Inferior parietal cortex (tissue), 1 donor: Measurements from ENCODE around the gene GLUD2.
"Not testable (repeated sequence)": the region's sequence is repeated elsewhere in the genome, so short reads cannot be mapped to it uniquely, and the experiment has no call there.

Experiments
- DNase-seq: peaks from one replicate; pipeline ENCODE4 v3.0.0-alpha.2; 2016; ENCODE audit errors: extremely low spot score

The GLUD2 gene

GRCh38 chrX:121047441-121048419, at the start of gene GLUD2:
Gene GLUD2 (plus strand): TSS chrX:121047610. CDS start chrX:121047685, 75 bp downstream.
- peak; percentile 14 for DNase-seq

- DNase-seq = no peak
These were observed 48.0 kb upstream of the GLUD2 start for GRCh38 chrX:120999413-120999812.

GRCh38 chrX:121000589-121000988, 46.8 kb upstream of the GLUD2 start:
- no peak for DNase-seq

- DNase-seq = no peak
These were observed 38.5 kb upstream of the GLUD2 start for GRCh38 chrX:121008920-121009319.

- no peak for DNase-seq
These were observed 37.6 kb upstream of the GLUD2 start for GRCh38 chrX:121009764-121010163.

- no peak for DNase-seq
These were observed 37.2 kb upstream of the GLUD2 start for GRCh38 chrX:121010218-121010617.

GRCh38 chrX:121011254-121011653, 36.2 kb upstream of the GLUD2 start:
- no peak for DNase-seq

GRCh38 chrX:121013897-121014455, 33.4 kb upstream of the GLUD2 start:
- no peak for DNase-seq

- no peak for DNase-seq
These were observed 32.6 kb upstream of the GLUD2 start for GRCh38 chrX:121014826-121015225.

- DNase-seq = no peak
These were observed 19.0 kb upstream of the GLUD2 start for GRCh38 chrX:121028419-121028818.

GRCh38 chrX:121030083-121030482, 17.3 kb upstream of the GLUD2 start:
- DNase-seq = no peak

- DNase-seq = no peak
These were observed 14.9 kb upstream of the GLUD2 start for GRCh38 chrX:121032531-121032930.

GRCh38 chrX:121036137-121036536, 11.3 kb upstream of the GLUD2 start:
- DNase-seq = no peak

- DNase-seq = no peak
These were observed 10.5 kb upstream of the GLUD2 start for GRCh38 chrX:121036951-121037350.

GRCh38 chrX:121050781-121051180, 3.4 kb downstream of the GLUD2 start:
- no peak for DNase-seq

GRCh38 chrX:121052122-121052521, 4.7 kb downstream of the GLUD2 start:
- DNase-seq = no peak

- DNase-seq = no peak
These were observed 14.9 kb downstream of the GLUD2 start for GRCh38 chrX:121062289-121062688.

- no peak for DNase-seq
These were observed 17.2 kb downstream of the GLUD2 start for GRCh38 chrX:121064579-121064978.

- DNase-seq = not testable (repeated sequence)
These were observed 36.8 kb downstream of the GLUD2 start for GRCh38 chrX:121084247-121084646.

GRCh38 chrX:121084903-121085611, 37.6 kb downstream of the GLUD2 start:
- no peak for DNase-seq

GRCh38 chrX:121085612-121086010, 38.2 kb downstream of the GLUD2 start:
- no peak for DNase-seq

GRCh38 chrX:121093011-121093410, 45.6 kb downstream of the GLUD2 start:
- DNase-seq = no peak
